ENCODE data around the gene BCAR1. TPM values are rescaled to one million over a fixed set of nuclear protein-coding genes. Genes with fewer than 3 reads are reported as not detected.
"Not testable (repeated sequence)": the region's sequence is repeated elsewhere in the genome, so short reads cannot be mapped to it uniquely, and the experiment has no call there.

Gene BCAR1
- polyA plus RNA-seq, 1 donor from 2014 or later = not detected

DNA sequence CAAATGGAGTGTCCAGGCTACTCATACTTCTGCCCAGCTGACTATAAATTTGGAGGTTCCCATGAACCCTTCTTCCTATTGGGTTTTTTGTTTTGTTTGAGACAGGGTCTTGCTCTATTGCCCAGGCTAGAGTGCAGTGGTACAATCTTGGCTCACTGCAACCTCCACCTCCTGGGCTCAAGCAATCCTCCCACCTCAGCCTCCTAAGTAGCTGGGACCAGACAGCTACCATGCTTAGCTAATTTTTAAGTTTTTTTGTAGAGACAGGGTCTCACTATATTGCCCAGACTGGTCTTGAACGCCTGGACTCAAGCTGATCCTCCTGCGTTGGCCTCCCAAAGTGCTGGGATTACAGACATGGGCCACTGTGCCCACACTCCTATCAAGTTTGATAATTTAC is 29.6 kb upstream of the BCAR1 start:
- H3K27me3 Mint-ChIP-seq = peaks cover 23% of the 10 kb centered on the region
- not testable (repeated sequence) for H3K36me3 Mint-ChIP-seq, H3K9me3 Mint-ChIP-seq, H3K27ac Mint-ChIP-seq, H3K4me1 Mint-ChIP-seq, H3K4me3 Mint-ChIP-seq

DNA sequence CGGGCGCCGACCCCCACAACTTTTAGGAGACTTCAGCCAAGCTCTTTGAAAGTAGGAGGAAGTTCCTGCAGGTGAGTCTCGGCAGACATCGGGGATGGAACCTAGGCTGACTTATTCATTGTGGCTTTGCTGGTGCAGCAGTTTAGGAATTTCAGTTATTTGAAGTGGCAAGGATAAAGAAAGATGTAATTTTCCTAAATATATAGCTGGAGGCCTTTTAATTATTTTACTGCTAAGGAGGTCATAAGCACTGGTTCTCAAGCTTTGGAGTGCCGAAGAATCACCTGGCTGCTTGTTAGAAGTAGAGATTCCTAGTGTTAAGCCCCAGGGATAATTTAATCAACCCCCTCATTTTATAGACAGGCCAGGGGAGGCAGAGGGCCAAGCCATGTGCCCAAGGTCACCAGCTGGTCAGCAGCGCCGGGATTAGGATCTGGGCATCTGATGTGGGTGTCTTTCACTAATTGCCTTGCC is 28.9 kb upstream of the BCAR1 start:
- Mint-ChIP-seq H3K36me3 (no peaks in the 10 kb centered on the region), H3K4me3 (no peak overlapping the region), H3K27ac (no peak overlapping the region), H3K27me3 (peaks cover 26% of the 10 kb centered on the region), H3K9me3 (peaks cover 0 to 5% (median 3%) of the 10 kb centered on the region in 3 donors), H3K4me1 (no peaks in the 10 kb centered on the region)

DNA sequence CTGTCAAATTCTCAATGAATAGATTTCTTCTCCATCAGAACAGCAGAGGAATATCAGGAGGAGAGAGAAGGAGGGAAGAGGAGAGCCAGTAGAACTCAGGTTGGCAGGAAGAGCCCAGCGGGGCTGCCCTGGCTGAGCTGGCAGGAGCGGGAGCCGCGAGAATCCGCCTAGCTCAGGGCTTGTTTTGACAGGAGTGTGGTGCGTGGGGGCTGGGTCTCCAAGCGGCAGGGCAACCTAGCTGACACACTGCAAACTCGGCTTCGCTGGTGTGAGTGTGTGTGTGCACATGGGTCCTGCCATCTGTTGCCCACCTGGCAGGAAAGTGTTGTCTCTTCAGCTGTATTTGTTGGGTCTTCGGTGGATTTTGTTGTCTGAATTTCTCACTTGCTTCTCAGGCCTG is 27.9 kb upstream of the BCAR1 start:
- Mint-ChIP-seq H3K36me3 (peaks cover 2% of the 10 kb centered on the region), H3K4me3 (no peak overlapping the region), H3K27me3 (peaks cover 27% of the 10 kb centered on the region), H3K9me3 (peaks cover 0 to 3% (median 0%) of the 10 kb centered on the region in 3 donors), H3K4me1 (peaks cover 0 to 2% (median 0%) of the 10 kb centered on the region in 3 donors), H3K27ac (no peak overlapping the region)

DNA sequence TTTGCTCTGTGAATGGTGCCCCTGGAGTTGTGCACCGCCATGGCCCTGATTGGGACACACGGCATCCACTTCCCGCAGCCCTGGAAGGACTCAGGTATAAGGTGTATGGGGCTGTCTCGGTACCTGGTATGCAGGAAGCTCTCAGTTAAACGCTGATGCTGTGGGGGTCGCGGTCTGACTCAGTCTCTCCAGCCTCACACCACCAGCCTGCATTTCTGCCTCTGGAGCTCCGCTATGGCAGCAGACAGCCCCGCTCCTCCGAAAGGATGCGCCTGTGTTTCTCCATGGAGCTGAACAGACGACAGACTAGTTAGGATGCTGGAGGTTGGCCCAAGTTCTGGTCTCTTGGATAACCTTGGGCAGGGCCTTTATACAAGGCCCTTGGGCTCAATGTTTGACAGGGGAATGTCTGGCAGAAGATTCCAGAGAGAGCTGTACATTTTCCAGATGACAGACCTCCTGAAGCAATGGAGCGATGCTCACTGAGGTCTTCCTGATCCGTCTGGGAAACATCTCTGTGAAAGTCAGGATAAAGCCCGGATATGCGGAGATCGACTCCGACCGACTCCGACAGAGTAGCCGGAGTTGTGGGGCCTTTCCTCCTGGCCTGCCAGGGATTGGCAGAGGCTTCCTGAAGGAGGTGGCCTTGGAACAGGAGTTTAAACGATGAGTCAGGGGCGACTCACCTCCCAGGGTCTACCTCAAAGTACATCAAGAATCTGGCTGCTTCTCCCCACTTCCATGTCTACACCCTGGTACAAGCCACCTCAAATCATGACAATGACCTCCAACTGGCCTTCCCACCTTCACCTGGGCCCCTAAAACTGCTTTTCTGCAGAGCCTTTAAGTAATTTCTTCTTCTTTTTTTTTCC is 21.9 kb upstream of the BCAR1 start:
- Mint-ChIP-seq H3K4me3 (peak overlapping the region in 1 of 4 donors; percentile 25), H3K4me1 (peaks cover 0 to 2% (median 0%) of the 10 kb centered on the region in 3 donors), H3K36me3 (peaks cover 2% of the 10 kb centered on the region), H3K9me3 (no peaks in the 10 kb centered on the region), H3K27me3 (peaks cover 11% of the 10 kb centered on the region), H3K27ac (no peak overlapping the region)

DNA sequence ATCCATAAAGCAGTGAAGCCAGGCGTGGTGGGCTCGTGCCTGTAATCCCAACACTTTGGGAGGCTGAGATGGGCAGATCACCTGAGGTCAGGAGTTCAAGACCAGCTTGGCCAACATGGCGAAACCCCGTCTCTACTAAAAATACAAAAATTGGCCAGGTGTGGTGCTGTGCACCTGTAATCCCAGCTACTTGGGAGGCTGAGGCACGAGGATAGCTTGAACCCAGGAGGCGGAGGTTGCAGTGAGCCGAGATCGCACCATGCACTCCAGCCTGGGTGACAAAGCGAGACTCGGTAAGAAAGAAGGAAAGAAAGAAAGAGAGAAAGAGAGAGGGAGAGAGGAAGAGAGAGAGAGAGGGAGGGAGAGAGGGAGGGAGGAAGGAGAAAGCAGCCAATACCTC is 21.2 kb upstream of the BCAR1 start:
- H3K27ac Mint-ChIP-seq = peak overlapping the region in 1 of 3 donors; percentile 80
- peaks cover 14% of the 10 kb centered on the region for H3K27me3 Mint-ChIP-seq
- not testable (repeated sequence) for H3K36me3 Mint-ChIP-seq, H3K4me1 Mint-ChIP-seq, H3K9me3 Mint-ChIP-seq
- peak overlapping the region in 1 of 4 donors; percentile 27 for H3K4me3 Mint-ChIP-seq

GRCh38 chr16:75272097-75272551 is 20.7 kb upstream of the BCAR1 start:
- Mint-ChIP-seq H3K27ac (peak overlapping the region in 1 of 3 donors; percentile 80), H3K27me3 (peaks cover 15% of the 10 kb centered on the region), H3K4me3 (no peak overlapping the region), H3K9me3 (no peaks in the 10 kb centered on the region), H3K4me1 (peaks cover 0 to 2% (median 0%) of the 10 kb centered on the region in 3 donors), H3K36me3 (peaks cover 2% of the 10 kb centered on the region)

- Mint-ChIP-seq H3K27me3 (peaks cover 18% of the 10 kb centered on the region), H3K4me3 (no peak overlapping the region), H3K27ac (no peak overlapping the region), H3K4me1 (peaks cover 0 to 2% (median 0%) of the 10 kb centered on the region in 3 donors), H3K36me3 (peaks cover 2% of the 10 kb centered on the region), H3K9me3 (no peaks in the 10 kb centered on the region)
Measured at GRCh38 chr16:75271441-75272096, 20.1 kb upstream of the BCAR1 start.

DNA sequence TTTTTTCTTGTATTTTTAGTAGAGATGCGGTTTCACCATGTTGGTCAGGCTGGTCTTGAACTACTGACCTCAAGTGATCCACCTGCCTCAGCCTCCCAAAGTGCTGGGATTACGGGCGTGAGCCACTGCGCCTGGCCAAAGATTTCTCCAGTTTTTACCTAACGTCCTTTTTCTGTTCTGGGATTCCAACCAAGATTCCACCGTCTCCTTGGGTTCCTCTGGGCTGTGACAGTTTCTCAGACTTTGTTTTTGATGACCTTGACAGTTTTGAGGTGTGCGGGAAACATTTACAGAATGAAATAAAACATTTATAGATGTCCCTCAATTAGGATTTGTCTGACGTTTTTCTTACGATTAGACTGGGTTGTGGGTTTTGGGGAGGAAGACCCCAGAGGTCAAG is 17.9 kb upstream of the BCAR1 start:
- not testable (repeated sequence) for H3K4me1 Mint-ChIP-seq, H3K27ac Mint-ChIP-seq, H3K36me3 Mint-ChIP-seq

GRCh38 chr16:75267631-75268264 is 16.3 kb upstream of the BCAR1 start:
- Mint-ChIP-seq H3K27me3 (peaks cover 29% of the 10 kb centered on the region), H3K27ac (no peak overlapping the region), H3K4me3 (no peak overlapping the region), H3K9me3 (no peaks in the 10 kb centered on the region), H3K36me3 (no peaks in the 10 kb centered on the region), H3K4me1 (peaks cover 2 to 6% (median 2%) of the 10 kb centered on the region in 3 donors)

More for the DNA sequence above, 17.9 kb upstream of the BCAR1 start:
- H3K27me3 Mint-ChIP-seq = peaks cover 19% of the 10 kb centered on the region
- not testable (repeated sequence) for H3K9me3 Mint-ChIP-seq, H3K4me3 Mint-ChIP-seq

DNA sequence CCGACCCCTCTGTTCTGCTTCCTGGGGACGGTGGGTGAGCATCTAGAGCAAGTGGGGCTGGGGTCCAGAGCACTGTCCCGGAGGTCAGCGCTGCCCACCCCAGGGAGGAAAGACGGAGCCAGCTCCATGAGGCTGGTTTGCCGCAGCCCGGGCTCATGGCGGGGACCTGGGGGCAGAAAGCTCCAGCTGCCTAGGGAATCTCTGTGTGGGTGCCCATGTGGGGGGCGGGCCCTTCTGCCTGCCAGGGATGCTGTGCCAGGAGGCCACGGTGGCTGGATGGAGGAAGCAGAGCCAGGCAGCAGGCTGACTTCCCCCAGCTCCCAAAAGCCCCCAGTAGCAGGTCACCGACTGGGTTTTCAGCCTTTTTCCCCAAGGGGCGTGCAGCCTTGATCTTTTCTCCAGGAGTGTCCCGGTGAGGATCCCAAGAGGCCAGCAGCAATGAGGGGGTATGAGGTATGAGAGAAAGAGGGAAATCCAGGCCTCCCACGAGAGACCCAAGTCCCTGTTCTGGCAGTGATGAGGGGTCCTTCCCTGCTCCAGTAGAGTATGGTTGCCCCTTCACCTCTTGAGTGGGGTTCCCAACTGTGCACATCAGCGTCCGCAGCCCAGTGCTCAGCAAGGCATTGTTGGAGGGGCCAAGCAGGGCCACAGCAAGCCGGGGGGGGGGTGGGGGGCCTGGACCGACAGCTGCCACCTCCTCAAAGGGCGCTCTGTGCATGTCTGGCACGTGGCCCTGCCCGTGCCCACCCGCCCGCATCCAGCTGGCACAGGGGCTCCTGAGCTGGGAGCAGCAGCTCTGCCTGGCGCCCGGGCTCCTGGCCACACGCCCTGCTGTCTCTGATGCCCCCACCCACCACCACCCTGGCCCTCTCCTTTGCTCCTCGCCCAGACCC is 15.6 kb upstream of the BCAR1 start:
- H3K27me3 Mint-ChIP-seq = peaks cover 37% of the 10 kb centered on the region
- H3K4me1 Mint-ChIP-seq = peaks cover 2 to 6% (median 2%) of the 10 kb centered on the region in 3 donors
- H3K9me3 Mint-ChIP-seq = no peaks in the 10 kb centered on the region
- peak overlapping the region; percentile 67 to 86 (median 76) for H3K4me3 Mint-ChIP-seq
- H3K27ac Mint-ChIP-seq = peak overlapping the region in 2 of 3 donors; percentile 51 to 53
- H3K36me3 Mint-ChIP-seq = no peaks in the 10 kb centered on the region

- Mint-ChIP-seq H3K36me3 (no peaks in the 10 kb centered on the region), H3K4me1 (peaks cover 2 to 6% (median 2%) of the 10 kb centered on the region in 3 donors), H3K27ac (peak overlapping the region in 2 of 3 donors; percentile 51 to 53), H3K27me3 (peaks cover 37% of the 10 kb centered on the region), H3K9me3 (no peaks in the 10 kb centered on the region), H3K4me3 (peak overlapping the region; percentile 67 to 86 (median 76))
Measured at GRCh38 chr16:75265911-75266701, 14.7 kb upstream of the BCAR1 start.

GRCh38 chr16:75264999-75265910 is 13.8 kb upstream of the BCAR1 start:
- peak overlapping the region in 1 of 3 donors; percentile 31 for H3K27ac Mint-ChIP-seq

More at GRCh38 chr16:75264999-75265910, 13.8 kb upstream of the BCAR1 start:
- Mint-ChIP-seq H3K4me3 (peak overlapping the region in 2 of 4 donors; percentile 61 to 75), H3K9me3 (no peaks in the 10 kb centered on the region), H3K4me1 (peaks cover 2 to 6% (median 2%) of the 10 kb centered on the region in 3 donors), H3K27me3 (peaks cover 43% of the 10 kb centered on the region), H3K36me3 (no peaks in the 10 kb centered on the region)

Data from IgD-negative memory B cell (primary cell).